Right lobe of liver (tissue), 6 donors: Measurements from ENCODE around the gene CHRNA1. TPM values are rescaled to one million over a fixed set of nuclear protein-coding genes. Genes with fewer than 3 reads are reported as not detected.
A peak's percentile ranks its signal among the peaks of the same experiment; 100 is the strongest.

Experiments
- ATAC-seq, 4 donors: fragments of 200-7000 bp; cut with Tn5 transposase; one replicate each; pipeline ENCODE4 v1.9.1; 2020; ENCODE audit warnings: mild to moderate bottlenecking in 4 of 4, moderate library complexity in 4 of 4
- DNase-seq, 3 donors: peaks; one replicate each; pipeline ENCODE4 v3.0.0-alpha.2; 2020
- H3K27ac ChIP-seq, 3 donors: fragments of 200-600 bp; one replicate each; pipeline ENCODE4 v1.8.0; 2022
- H3K27me3 ChIP-seq, 2 donors: fragments of 200-600 bp; one replicate each; pipeline ENCODE4 v1.8.0; 2022
- H3K36me3 ChIP-seq, 4 donors: fragments of 200-600 bp; sonication (generic) in 1 of 4; one replicate each; pipeline versions ENCODE4 v1.5.1 to v1.8.0; 2017 to 2022; ENCODE audit warnings: control low read depth in 1 of 4
- H3K4me1 ChIP-seq, 4 donors: fragments of 200-600 bp; sonication (generic) in 1 of 4; one replicate each; pipeline versions ENCODE4 v1.5.1 to v1.8.0; 2017 to 2022; ENCODE audit warnings: control low read depth in 1 of 4
- H3K4me3 ChIP-seq, 3 donors: fragments of 200-600 bp; one replicate each; pipeline ENCODE4 v1.8.0; 2022
- H3K9me3 ChIP-seq, 4 donors: fragments of 200-600 bp; sonication (generic) in 1 of 4; one replicate each; pipeline versions ENCODE4 v1.5.1 to v1.8.0; 2017 to 2022; ENCODE audit warnings: control low read depth in 1 of 4
- POLR2A ChIP-seq: fragments of 450-650 bp; IDR thresholded peaks from one replicate; pipeline ENCODE4 v1.6.1; 2017; ENCODE audit warnings: antibody characterized with exemption, mild to moderate bottlenecking
- WGBS: methylation state at CpG from one replicate; pipeline ENCODE4 v1.1.6; 2018; ENCODE audit warnings: low coverage, low lambda C conversion rate; ENCODE audit not compliant: insufficient coverage; ENCODE audit errors: missing lambda C conversion rate; 5-methylcytosine and 5-hydroxymethylcytosine counted together
- intact Hi-C, 2 donors: fragments of 100-400 bp; cut with DNase I; formaldehyde crosslinking; loops; one replicate each; pipeline versions ENCODE4 v1.11.2 to v1.14.1; 2022
- total RNA-seq, 6 experiments: library from RNA; depleted of rRNA in 2 of 6; stranded (reverse); fragments of >200 nt in 2 of 6; fragmentation: NEBNext Ultra II Directional in 3 of 6; extraction: Animal tissue kit (Norgen Biotek cat#: 25700) in 3 of 6; gene quantifications; one replicate each; pipeline versions ENCODE4 v1.1.0 to v1.2.4, GENCODE V29; 2016 to 2023
- TF ChIP-seq, protein P1 (sequence below), 4 donors: fragments of 200-600 bp in 3 of 4; fragments of 450-650 bp in 1 of 4; IDR thresholded peaks; one replicate each; pipeline versions ENCODE4 v1.5.1 to v1.8.0; 2016 to 2022; ENCODE audit warnings: antibody characterized with exemption in 4 of 4, mild to moderate bottlenecking in 2 of 4
- donor health status: DM: no; HTN: yes; CAD: no.
- donor health status: DM: no; HTN: no; CAD: no.
- donor health status: DM: no; HTN: no; CAD: no.
- donor health status: DM: no; HTN: yes; CAD: no.
- donor health status: DM: no; HTN: yes; CAD: no.

CHRNA1 gene
- total RNA-seq, 6 experiments from 2014 or later, result 0.19 TPM; not detected in 5

DNA sequence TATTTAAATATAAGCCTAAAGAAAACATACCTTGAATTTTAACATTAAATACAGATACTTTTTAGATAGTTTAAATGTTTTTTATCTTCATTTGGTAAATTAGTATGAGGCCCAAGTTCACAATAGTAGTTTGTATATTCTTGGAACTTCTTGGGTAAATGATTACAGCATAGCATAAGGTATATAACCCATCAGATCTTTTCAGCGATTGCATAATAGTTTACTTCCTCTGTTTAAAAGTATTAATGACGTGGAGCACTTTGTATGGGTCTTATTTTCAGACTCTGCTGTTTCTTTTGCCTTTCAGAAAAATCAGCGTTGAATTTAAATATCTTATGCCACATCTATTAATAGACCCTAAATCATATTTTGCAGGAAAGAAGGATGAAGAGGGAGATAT, 60.2 kb downstream of the CHRNA1 start:
- Histone ChIP-seq H3K27ac (no peak overlapping the region), H3K4me3 (no peak overlapping the region), H3K9me3 (no peaks in the 10 kb centered on the region), H3K36me3 (no peaks in the 10 kb centered on the region), H3K27me3 (no peaks in the 10 kb centered on the region), H3K4me1 (peaks cover 0 to 22% (median 0%) of the 10 kb centered on the region in 4 donors)
- DNase-seq, result no peak
- TF ChIP-seq, protein P1, sequence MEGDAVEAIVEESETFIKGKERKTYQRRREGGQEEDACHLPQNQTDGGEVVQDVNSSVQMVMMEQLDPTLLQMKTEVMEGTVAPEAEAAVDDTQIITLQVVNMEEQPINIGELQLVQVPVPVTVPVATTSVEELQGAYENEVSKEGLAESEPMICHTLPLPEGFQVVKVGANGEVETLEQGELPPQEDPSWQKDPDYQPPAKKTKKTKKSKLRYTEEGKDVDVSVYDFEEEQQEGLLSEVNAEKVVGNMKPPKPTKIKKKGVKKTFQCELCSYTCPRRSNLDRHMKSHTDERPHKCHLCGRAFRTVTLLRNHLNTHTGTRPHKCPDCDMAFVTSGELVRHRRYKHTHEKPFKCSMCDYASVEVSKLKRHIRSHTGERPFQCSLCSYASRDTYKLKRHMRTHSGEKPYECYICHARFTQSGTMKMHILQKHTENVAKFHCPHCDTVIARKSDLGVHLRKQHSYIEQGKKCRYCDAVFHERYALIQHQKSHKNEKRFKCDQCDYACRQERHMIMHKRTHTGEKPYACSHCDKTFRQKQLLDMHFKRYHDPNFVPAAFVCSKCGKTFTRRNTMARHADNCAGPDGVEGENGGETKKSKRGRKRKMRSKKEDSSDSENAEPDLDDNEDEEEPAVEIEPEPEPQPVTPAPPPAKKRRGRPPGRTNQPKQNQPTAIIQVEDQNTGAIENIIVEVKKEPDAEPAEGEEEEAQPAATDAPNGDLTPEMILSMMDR (IDR thresholded peaks at IDR 0.05), result no peak
- TF ChIP-seq POLR2A, result no peak
- intact Hi-C loops, result no loop called here
- ATAC-seq, result no peak
- WGBS, result 42% methylated on average over 3 of the region's 3 CpGs

DNA sequence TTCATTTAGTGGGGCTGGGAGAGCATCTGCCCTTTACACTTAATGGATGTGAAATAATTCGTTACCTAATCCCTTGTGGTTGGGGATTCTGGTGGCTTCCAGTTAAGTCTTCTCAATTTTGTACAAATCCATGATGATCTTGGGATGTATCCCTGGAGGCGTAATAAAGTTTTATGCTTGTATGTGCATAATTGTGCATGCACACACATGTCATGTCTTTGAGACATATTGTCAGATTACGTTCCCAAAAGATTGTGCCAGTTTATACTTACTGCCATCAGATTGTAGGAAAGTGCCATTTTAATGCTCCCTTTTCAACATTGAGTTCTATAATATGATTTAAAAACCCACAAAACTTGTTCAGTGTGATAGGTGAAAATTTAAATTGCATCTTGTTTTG, 60.8 kb downstream of the CHRNA1 start:
- intact Hi-C loops, result no loop called here

DNA sequence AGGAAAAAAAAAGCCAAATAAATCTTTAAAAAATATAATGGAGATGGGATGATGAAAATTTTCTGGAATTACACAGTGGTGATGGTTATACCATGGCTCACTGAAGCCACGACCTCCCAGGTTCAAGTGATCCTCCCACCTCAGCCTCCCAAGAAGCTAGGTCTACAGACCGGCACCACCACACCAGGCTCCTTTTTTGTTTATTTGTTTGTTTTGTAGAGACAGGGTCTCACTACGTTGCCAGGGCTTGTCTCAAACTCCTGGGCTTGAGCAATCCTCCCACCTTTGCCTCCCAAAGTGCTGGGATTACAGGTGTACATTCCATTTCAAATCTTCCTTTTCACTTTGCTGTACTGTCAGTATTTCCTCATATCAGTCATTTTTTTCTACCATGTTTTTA, 61.7 kb downstream of the CHRNA1 start:
- H3K9me3 ChIP-seq, result no peaks in the 10 kb centered on the region
- peaks cover 0 to 22% (median 0%) of the 10 kb centered on the region in 4 donors for H3K4me1 ChIP-seq
- ATAC-seq (no peak), DNase-seq (no peak)
- H3K27me3 ChIP-seq, result no peaks in the 10 kb centered on the region
- no peak overlapping the region for H3K27ac ChIP-seq
- no peak overlapping the region for H3K4me3 ChIP-seq
- no peaks in the 10 kb centered on the region for H3K36me3 ChIP-seq
- 26% methylated on average over 3 of the region's 3 CpGs for WGBS
- intact Hi-C loops, result no loop called here
- no peak for TF ChIP-seq POLR2A
- TF ChIP-seq, protein P1 (IDR thresholded peaks at IDR 0.05), result no peak

More for the DNA sequence above, 60.8 kb downstream of the CHRNA1 start:
- DNase-seq (no peak), ATAC-seq (no peak)
- H3K27me3 ChIP-seq, result no peaks in the 10 kb centered on the region
- TF ChIP-seq POLR2A, result no peak
- H3K4me1 ChIP-seq, result peaks cover 0 to 22% (median 0%) of the 10 kb centered on the region in 4 donors
- H3K4me3 ChIP-seq, result no peak overlapping the region
- H3K9me3 ChIP-seq, result no peaks in the 10 kb centered on the region
- H3K36me3 ChIP-seq, result no peaks in the 10 kb centered on the region
- 87% methylated on average over 3 of the region's 3 CpGs for WGBS
- no peak overlapping the region for H3K27ac ChIP-seq

DNA sequence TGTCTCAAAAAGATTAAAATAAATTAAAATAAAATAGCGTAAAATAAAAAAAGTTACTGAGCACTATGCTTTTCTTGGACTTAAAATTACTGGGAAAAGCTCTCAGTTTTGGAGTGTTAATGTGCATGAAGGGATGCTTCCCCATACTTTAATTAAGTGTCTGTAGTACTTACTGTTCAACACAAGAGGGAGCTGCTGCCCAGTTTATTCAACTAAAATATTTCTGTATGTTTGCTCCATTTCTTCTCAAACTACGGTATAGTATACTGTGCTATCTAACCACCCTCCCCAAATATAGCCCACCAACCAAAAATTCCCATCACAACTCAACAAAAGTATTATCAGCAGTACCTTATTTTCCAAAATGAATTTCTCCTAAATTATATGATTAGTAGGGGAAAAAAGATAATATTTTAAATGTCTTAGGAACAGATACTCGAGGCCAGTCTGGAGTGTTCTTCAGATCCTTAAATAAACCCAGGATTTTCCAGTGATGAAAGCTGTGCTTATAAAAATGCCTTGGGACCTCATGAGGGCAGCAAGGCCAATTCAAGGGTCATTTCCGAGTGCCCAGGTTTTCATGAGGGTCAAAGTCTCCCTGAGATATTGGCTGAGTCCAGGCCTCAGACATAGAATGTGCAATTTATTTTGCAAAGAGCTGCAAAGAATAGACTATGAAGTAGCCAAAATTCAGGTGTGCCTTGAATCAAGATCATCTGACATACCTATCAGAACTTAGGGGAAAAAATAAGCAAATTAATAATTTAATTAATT, 64.1 kb downstream of the CHRNA1 start:
- Histone ChIP-seq H3K27ac (no peak overlapping the region), H3K27me3 (no peaks in the 10 kb centered on the region), H3K9me3 (no peaks in the 10 kb centered on the region), H3K36me3 (no peaks in the 10 kb centered on the region), H3K4me1 (peaks cover 0 to 21% (median 0%) of the 10 kb centered on the region in 4 donors), H3K4me3 (no peak overlapping the region)
- TF ChIP-seq, protein P1 (IDR thresholded peaks at IDR 0.05), result peak; percentile 70 to 82 (median 78)
- TF ChIP-seq POLR2A, result no peak
- peak; percentile 77 to 87 (median 80) for ATAC-seq
- DNase-seq, result peak in 1 of 3 donors; percentile 59
- 17% methylated on average over 4 of the region's 4 CpGs for WGBS
- intact Hi-C loops, result no loop called here

Other genes with a start within 250 kb of the CHRNA1 start
- 10 to 100 TPM in 1 of 6 experiments, 1 to 10 TPM in 5; 5.0 to 15.3 (median 7.1) TPM for gene WIPF1, start 166.7 kb downstream of the CHRNA1 start, total RNA-seq
- 1 to 10 TPM; 1.0 to 2.8 (median 1.4) TPM for gene CHN1, start 240.9 kb upstream of the CHRNA1 start, total RNA-seq